Breast epithelium (tissue), 3 donors: ENCODE data around the gene CCSER1.

Source experiments
- POLR2A ChIP-seq: fragments of 450-650 bp; IDR thresholded peaks from one replicate; pipeline ENCODE4 v1.6.1; 2016; ENCODE audit warnings: antibody characterized with exemption, mild to moderate bottlenecking, moderate library complexity
- TF ChIP-seq, protein P1 (sequence below), 3 donors: fragments of 450-650 bp; IDR thresholded peaks; one replicate each; pipeline ENCODE4 v1.5.1; 2016 to 2017; ENCODE audit warnings: antibody characterized with exemption in 3 of 3, mild to moderate bottlenecking in 3 of 3, moderate library complexity in 3 of 3

DNA sequence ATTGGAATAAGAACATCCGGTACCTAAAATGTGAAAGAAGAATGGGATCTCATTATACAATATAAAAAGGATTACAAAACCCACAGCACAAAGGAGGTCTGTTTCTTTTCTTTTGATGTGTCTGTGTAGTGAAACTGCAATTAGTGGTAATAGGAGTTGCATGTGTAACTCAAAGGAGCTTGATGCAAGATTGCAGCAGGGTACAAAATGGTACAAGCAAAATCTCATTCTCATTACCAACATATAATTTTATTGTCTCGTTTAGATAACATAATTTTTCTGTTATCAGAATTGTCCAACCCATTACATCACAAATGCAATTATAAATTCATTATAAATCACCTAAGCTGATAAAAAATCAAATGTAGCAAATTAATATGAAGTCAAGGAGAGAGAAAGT is 47.1 kb upstream of the CCSER1 start:
- TF ChIP-seq, protein P1, sequence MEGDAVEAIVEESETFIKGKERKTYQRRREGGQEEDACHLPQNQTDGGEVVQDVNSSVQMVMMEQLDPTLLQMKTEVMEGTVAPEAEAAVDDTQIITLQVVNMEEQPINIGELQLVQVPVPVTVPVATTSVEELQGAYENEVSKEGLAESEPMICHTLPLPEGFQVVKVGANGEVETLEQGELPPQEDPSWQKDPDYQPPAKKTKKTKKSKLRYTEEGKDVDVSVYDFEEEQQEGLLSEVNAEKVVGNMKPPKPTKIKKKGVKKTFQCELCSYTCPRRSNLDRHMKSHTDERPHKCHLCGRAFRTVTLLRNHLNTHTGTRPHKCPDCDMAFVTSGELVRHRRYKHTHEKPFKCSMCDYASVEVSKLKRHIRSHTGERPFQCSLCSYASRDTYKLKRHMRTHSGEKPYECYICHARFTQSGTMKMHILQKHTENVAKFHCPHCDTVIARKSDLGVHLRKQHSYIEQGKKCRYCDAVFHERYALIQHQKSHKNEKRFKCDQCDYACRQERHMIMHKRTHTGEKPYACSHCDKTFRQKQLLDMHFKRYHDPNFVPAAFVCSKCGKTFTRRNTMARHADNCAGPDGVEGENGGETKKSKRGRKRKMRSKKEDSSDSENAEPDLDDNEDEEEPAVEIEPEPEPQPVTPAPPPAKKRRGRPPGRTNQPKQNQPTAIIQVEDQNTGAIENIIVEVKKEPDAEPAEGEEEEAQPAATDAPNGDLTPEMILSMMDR (IDR thresholded peaks at IDR 0.05): no peak
- TF ChIP-seq POLR2A: no peak
